ENCODE results near the gene C6orf62.

C6orf62 gene

GRCh38 chr6:24655215-24655614, 63.7 kb downstream of the C6orf62 start:
- H3K36me3 ChIP-seq (ENCODE audit: insufficient read depth, low read length): 0 out of 2 replicates have a peak, but pooled peaks cover 8% of the 10 kb centered on the region
- peaks cover 10% of the 10 kb centered on the region for H3K4me1 ChIP-seq (ENCODE audit: control insufficient read depth, insufficient read depth, low read length, unreplicated experiment)
- peaks cover 3% of the 10 kb centered on the region for H3K79me2 ChIP-seq (ENCODE audit: control insufficient read depth, insufficient read depth, low read length, unreplicated experiment)
- no peak overlapping the region for H3K4me3 ChIP-seq (ENCODE audit: low read depth, low read length)
- no peaks in the 10 kb centered on the region for H3K27me3 ChIP-seq (ENCODE audit: insufficient read depth, low read length)
- no peak overlapping the region for H2AFZ ChIP-seq (ENCODE audit: low read length, unreplicated experiment)
- no peak overlapping the region for H3K27ac ChIP-seq (ENCODE audit: low read depth, low read length)
